LNCaP clone FGC (cell line): Measurements from ENCODE around the gene MAPK6.

Source experiments
- DNase-seq: peaks from one replicate; pipeline ENCODE4 v3.0.0-alpha.2; 2011; ENCODE audit warnings: low read depth
- H3K4me3 ChIP-seq: 2 replicates; pipeline ENCODE4 v1.5.1; 2011; ENCODE audit warnings: mild to moderate bottlenecking, low read depth, low read length, control low read depth
- TF ChIP-seq, protein P1 (sequence below): IDR thresholded peaks from 2 replicates; pipeline ENCODE4 v1.5.1; 2012; ENCODE audit warnings: mild to moderate bottlenecking; ENCODE audit not compliant: control insufficient read depth, insufficient read depth; ENCODE audit errors: extremely low read depth

MAPK6 gene

GRCh38 chr15:52107238-52107637 is 88.2 kb downstream of the MAPK6 start:
- TF ChIP-seq, protein P1, sequence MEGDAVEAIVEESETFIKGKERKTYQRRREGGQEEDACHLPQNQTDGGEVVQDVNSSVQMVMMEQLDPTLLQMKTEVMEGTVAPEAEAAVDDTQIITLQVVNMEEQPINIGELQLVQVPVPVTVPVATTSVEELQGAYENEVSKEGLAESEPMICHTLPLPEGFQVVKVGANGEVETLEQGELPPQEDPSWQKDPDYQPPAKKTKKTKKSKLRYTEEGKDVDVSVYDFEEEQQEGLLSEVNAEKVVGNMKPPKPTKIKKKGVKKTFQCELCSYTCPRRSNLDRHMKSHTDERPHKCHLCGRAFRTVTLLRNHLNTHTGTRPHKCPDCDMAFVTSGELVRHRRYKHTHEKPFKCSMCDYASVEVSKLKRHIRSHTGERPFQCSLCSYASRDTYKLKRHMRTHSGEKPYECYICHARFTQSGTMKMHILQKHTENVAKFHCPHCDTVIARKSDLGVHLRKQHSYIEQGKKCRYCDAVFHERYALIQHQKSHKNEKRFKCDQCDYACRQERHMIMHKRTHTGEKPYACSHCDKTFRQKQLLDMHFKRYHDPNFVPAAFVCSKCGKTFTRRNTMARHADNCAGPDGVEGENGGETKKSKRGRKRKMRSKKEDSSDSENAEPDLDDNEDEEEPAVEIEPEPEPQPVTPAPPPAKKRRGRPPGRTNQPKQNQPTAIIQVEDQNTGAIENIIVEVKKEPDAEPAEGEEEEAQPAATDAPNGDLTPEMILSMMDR = no peak
- no peak for DNase-seq

DNA sequence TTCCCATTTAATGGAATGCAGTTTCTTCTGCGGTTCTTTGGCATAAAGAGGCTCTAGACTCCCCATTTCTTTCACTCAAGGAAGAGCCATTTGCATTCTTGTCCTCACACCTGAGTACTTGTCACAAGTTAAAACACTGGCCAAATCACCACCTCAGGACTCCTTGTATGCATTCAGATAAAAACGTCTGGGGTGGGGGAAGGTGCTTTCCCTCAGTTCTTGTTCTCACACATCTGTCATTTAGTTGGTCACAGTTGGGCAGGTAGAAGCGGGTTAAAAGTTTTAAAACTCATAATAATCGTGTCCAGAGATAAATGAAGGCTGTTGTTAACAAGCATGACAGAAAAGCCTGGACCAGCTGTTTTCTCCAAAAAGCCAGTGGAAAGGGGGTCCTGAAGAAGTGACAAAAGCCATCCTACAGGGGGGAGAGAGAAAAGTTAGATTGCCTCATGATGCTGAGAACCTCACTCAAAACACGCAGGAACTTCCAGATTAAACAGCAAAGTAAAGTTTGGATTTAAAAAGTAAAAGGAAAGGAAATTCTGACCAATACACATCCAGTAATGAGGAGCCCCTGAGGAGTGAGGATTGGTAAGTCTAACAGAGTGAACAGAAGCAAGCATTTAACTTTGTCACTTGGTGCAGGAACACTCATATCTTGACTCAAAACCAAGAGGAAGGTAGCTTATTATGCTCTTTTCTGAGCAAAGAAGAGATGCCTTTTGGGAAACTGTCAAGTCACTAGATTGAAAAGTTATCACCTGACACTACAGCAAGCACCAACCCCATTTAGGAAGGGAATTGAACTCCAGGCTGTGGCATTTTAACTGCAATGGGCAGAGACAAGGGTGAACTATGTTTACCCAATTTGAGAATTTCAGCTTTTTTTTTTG is 90.8 kb downstream of the MAPK6 start:
- DNase-seq = no peak
- no peak overlapping the region for H3K4me3 ChIP-seq
- TF ChIP-seq, protein P1 = no peak

More at GRCh38 chr15:52107238-52107637, 88.2 kb downstream of the MAPK6 start:
- H3K4me3 ChIP-seq = no peak overlapping the region

DNA sequence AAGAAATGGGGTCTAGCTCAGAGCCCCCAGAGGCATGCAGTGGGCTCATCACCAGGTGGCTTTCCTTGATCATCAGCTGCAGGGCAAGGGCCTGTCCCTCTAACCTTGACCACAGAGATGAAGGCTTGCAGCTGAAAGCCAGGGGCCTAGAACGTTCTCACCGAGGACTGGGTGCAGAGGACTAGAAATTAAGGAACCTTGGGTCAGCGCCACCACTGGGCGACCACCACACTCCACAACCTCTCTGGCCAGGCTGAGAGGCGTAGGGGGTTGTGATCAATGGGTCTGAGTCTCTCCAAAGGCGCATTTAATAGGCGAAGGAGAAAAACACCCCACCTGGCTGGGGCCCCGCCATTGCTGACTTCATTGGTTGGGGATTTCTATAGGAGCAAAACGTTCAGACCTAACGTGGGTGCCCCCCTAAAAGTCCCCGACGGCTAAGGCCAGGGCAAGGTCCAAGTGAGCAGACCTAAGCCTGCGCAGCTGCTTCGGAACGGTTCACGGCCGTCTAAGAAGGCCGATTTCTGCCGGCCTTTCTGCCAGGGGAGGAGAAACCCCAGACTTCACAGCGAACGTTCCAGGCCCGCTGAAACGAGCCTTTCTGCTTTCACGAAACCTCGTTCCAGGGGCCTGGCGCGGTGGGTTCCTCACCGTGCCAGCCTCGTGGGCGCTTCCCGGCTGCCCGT is 92.6 kb downstream of the MAPK6 start:
- H3K4me3 ChIP-seq = no peak overlapping the region
- TF ChIP-seq, protein P1 = no peak
- DNase-seq = no peak

- DNase-seq = no peak
- no peak overlapping the region for H3K4me3 ChIP-seq
Observed at GRCh38 chr15:52112203-52112750, 93.3 kb downstream of the MAPK6 start.

GRCh38 chr15:52113235-52113634 is 94.2 kb downstream of the MAPK6 start:
- no peak overlapping the region for H3K4me3 ChIP-seq
- DNase-seq = no peak
- TF ChIP-seq, protein P1 = no peak

More at GRCh38 chr15:52112203-52112750, 93.3 kb downstream of the MAPK6 start:
- TF ChIP-seq, protein P1 = no peak

DNA sequence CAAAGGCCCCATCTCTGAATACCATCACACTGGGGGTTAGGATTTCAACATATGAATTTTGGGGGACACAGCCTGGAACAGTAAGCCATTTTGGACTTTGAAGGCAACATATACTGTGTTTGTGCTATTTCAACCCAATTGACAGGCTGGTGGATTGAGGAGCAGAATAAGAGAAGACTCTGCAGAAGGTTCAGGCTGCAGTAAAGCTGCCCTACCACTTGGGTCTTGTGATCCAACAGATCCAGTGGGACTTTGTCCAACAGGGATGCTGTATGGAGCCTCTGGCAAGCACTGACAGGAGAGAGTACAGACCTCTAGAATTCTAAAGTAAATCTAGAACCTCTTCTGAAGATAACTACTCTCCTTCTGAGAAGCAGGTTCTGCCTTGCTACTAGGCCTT is 94.7 kb downstream of the MAPK6 start:
- DNase-seq = no peak
- TF ChIP-seq, protein P1 = no peak
- H3K4me3 ChIP-seq = no peak overlapping the region
